Endothelial cell of umbilical vein (primary cell): ENCODE data around the gene NCS1. TPM values are rescaled to one million over a fixed set of nuclear protein-coding genes. Genes with fewer than 3 reads are reported as not detected.

ENCODE experiments used
- BruUV-seq: library from RNA; stranded (reverse); fragments of 400-500 nt; replicated peaks from 2 replicates; lab custom pipeline; 2021; lab: Mats Ljungman, UMichigan
- CTCF ChIA-PET: fragments of 300-600, 350-600 bp; sonication (Branson Sonifier 250); formaldehyde crosslinking; loops from one replicate; lab custom pipeline; 2021; ENCODE audit warnings: antibody characterized with exemption, inconsistent platforms; lab: Charles Lee
- POLR2A ChIA-PET: fragments of 300-600, 350-600 bp; sonication (Branson Sonifier 250); formaldehyde crosslinking; loops from one replicate; lab custom pipeline; 2021; ENCODE audit warnings: antibody characterized with exemption, inconsistent platforms; lab: Charles Lee
- DNase-seq: peaks from one replicate; pipeline ENCODE4 v3.0.0-alpha.2; 2011; ENCODE audit warnings: low read depth, low spot score
- FAIRE-seq: peaks from 2 replicates; lab custom pipeline; 2011; peaks lifted over from hg19 to GRCh38; lab: Jason Lieb, UNC
- H2AFZ ChIP-seq: 2 replicates; pipeline ENCODE4 v1.6.0; 2012; ENCODE audit warnings: low read depth, low read length, control low read depth, inconsistent platforms
- H3K27ac ChIP-seq: 2 replicates; pipeline ENCODE4 v1.5.1; 2011; ENCODE audit warnings: low read depth, mild to moderate bottlenecking, control low read depth, low read length, moderate library complexity; ENCODE audit not compliant: insufficient read depth
- H3K27me3 ChIP-seq, 2 experiments: 2 replicates each; pipeline versions ENCODE4 v1.6.0 to v1.6.1; 2011; ENCODE audit warnings: low read length in 2 of 2, mixed read lengths in 1 of 2; ENCODE audit not compliant: control insufficient read depth in 2 of 2, insufficient read depth in 2 of 2
- H3K36me3 ChIP-seq, 2 experiments: 2 replicates in 1 of 2; 3 replicates in 1 of 2; pipeline ENCODE4 v1.5.1; 2011; ENCODE audit warnings: low read length in 2 of 2, mild to moderate bottlenecking in 1 of 2, moderate library complexity in 1 of 2; ENCODE audit not compliant: control insufficient read depth in 2 of 2, insufficient read depth in 2 of 2; ENCODE audit errors: extremely low read depth in 1 of 2
- H3K4me1 ChIP-seq: 3 replicates; pipeline ENCODE4 v1.5.1; 2011; ENCODE audit warnings: mild to moderate bottlenecking, low read length; ENCODE audit not compliant: control insufficient read depth, insufficient read depth; ENCODE audit errors: extremely low read depth
- H3K4me2 ChIP-seq: 2 replicates; pipeline ENCODE4 v1.6.1; 2011; ENCODE audit warnings: low read length, control low read depth, mixed read lengths; ENCODE audit not compliant: insufficient read depth
- H3K4me3 ChIP-seq, 3 experiments: fragments of 200-600 bp in 1 of 3; sonication (generic), shearing (Covaris generic) in 1 of 3; replicated peaks in 1 of 3; 2 replicates each; pipeline ENCODE4 v1.5.1; 2011 to 2016; ENCODE audit warnings: control low read depth in 3 of 3, low read length in 3 of 3, mild to moderate bottlenecking in 2 of 3, inconsistent platforms in 1 of 3, low read depth in 1 of 3, moderate library complexity in 1 of 3; ENCODE audit not compliant: insufficient read depth in 1 of 3
- H3K79me2 ChIP-seq: 2 replicates; pipeline ENCODE4 v1.6.0; 2012; ENCODE audit warnings: low read length, inconsistent platforms; ENCODE audit not compliant: control insufficient read depth, insufficient read depth
- H3K9ac ChIP-seq: replicated peaks from 2 replicates; pipeline ENCODE3; 2011; ENCODE audit warnings: low read length, control low read depth; ENCODE audit not compliant: insufficient read depth; ENCODE audit errors: extremely low read depth
- H3K9me1 ChIP-seq: replicated peaks from 3 replicates; pipeline ENCODE4 v1.6.0; 2011; ENCODE audit warnings: mild to moderate bottlenecking, low read length; ENCODE audit not compliant: control insufficient read depth, insufficient read depth; ENCODE audit errors: extremely low read depth
- H3K9me3 ChIP-seq: replicated peaks from 2 replicates; pipeline ENCODE4 v1.5.1; 2012; ENCODE audit warnings: low read length, inconsistent platforms; ENCODE audit not compliant: control insufficient read depth, insufficient read depth
- H4K20me1 ChIP-seq: replicated peaks from 2 replicates; pipeline ENCODE3; 2011; ENCODE audit warnings: mild to moderate bottlenecking, low read length; ENCODE audit not compliant: control insufficient read depth, insufficient read depth; ENCODE audit errors: extremely low read depth
- CTCF ChIP-seq, 2 donors: IDR thresholded peaks; 1 replicate in 1 of 2; 2 replicates in 1 of 2; pipeline ENCODE4 v1.5.1; 2011; ENCODE audit warnings: low read length in 2 of 2, mild to moderate bottlenecking in 2 of 2, moderate library complexity in 2 of 2, control low read depth in 1 of 2, inconsistent platforms in 1 of 2, low read depth in 1 of 2; ENCODE audit not compliant: insufficient read depth in 1 of 2; ENCODE audit errors: extremely low read depth in 1 of 2
- EZH2 ChIP-seq: IDR thresholded peaks from 2 replicates; pipeline ENCODE4 v1.6.1; 2012; ENCODE audit warnings: borderline replicate concordance, low read depth, mild to moderate bottlenecking, moderate library complexity, low read length, inconsistent platforms; ENCODE audit not compliant: severe bottlenecking
- FOS ChIP-seq: IDR thresholded peaks from 2 replicates; pipeline ENCODE4 v1.6.1; 2011; ENCODE audit warnings: mild to moderate bottlenecking, low read length, moderate library complexity, borderline replicate concordance; ENCODE audit not compliant: insufficient read depth
- GATA2 ChIP-seq: IDR thresholded peaks from 2 replicates; pipeline ENCODE4 v1.7.0; 2011; ENCODE audit warnings: low read depth, mild to moderate bottlenecking, moderate library complexity, mixed read lengths, low read length; ENCODE audit not compliant: insufficient read length, insufficient read depth
- MYC ChIP-seq: IDR thresholded peaks from one replicate; pipeline ENCODE4 v1.6.1; 2011; ENCODE audit warnings: mild to moderate bottlenecking, low read depth, low read length
- POLR2AphosphoS5 ChIP-seq: IDR thresholded peaks from 2 replicates; pipeline ENCODE4 v1.6.1; 2012; ENCODE audit warnings: low read depth, mild to moderate bottlenecking, control low read depth, low read length, moderate library complexity; ENCODE audit not compliant: insufficient read depth
- dilution Hi-C: fragments of 300-500 bp; cut with MboI; formaldehyde crosslinking; loops from one replicate; pipeline ENCODE4 v1.15.0; 2019; ENCODE audit warnings: low sequenced_read_pairs; ENCODE audit not compliant: extremely low pct_ligation_motif_present
- intact Hi-C: fragments of 100-400 bp; cut with micrococcal nuclease; formaldehyde crosslinking; loops from one replicate; pipeline ENCODE4 v1.10.0; 2022
- polyA plus RNA-seq, 4 experiments: library from polyadenylated mRNA; depleted of rRNA in 3 of 4; stranded (reverse) in 3 of 4; unstranded in 1 of 4; fragments of >200 nt; gene quantifications; 2 replicates each; pipeline versions ENCODE4 v1.2.1 to v1.2.3, GENCODE V29; 2011 to 2012; ENCODE audit warnings: missing spikeins in 1 of 4
- total RNA-seq: library from RNA; stranded (reverse); gene quantifications from 2 replicates; pipeline ENCODE4 v1.2.3, GENCODE V29; 2021
- TF ChIP-seq, protein P1 (sequence below): IDR thresholded peaks from 2 replicates; pipeline ENCODE4 v1.6.1; 2011; ENCODE audit not compliant: insufficient read depth, insufficient read length

NCS1 gene
- total and polyA plus RNA-seq, 2 donors (not counting 3 experiments of a cell fraction or from before 2014, with no cell fraction given), result 53.6 to 77.4 TPM

GRCh38 chr9:130140706-130141105 lies 31.5 kb upstream of the NCS1 start:
- Histone ChIP-seq H4K20me1 (no peaks in the 10 kb centered on the region), H3K9me3 (no peaks in the 10 kb centered on the region), H3K4me1 (peaks cover 18% of the 10 kb centered on the region), H3K9ac (no peak overlapping the region), H3K9me1 (no peaks in the 10 kb centered on the region), H3K27ac (no peak overlapping the region), H3K27me3 (peaks cover 3 to 5% of the 10 kb centered on the region in 2 experiments), H3K79me2 (no peaks in the 10 kb centered on the region), H2AFZ (no peak overlapping the region), H3K4me2 (no peak overlapping the region), H3K4me3 (no peak overlapping the region), H3K36me3 (no peaks in the 10 kb centered on the region)
- BruUV-seq, result no TSS peak
- FAIRE-seq (no peak), DNase-seq (no peak)
- dilution Hi-C loops (no loop called here), intact Hi-C loops (no loop called here)
- ChIA-PET CTCF (no interaction called here), POLR2A (no interaction called here)
- TF ChIP-seq GATA2 (no peak), POLR2AphosphoS5 (no peak), CTCF (IDR thresholded peaks at IDR 0.05; ENCODE audit: extremely low read depth in 1 of 2, insufficient read depth in 1 of 2, low read depth in 1 of 2, low read length in 2 of 2) (no peak), MYC (no peak), EZH2 (no peak), FOS (no peak)
- TF ChIP-seq, protein P1, sequence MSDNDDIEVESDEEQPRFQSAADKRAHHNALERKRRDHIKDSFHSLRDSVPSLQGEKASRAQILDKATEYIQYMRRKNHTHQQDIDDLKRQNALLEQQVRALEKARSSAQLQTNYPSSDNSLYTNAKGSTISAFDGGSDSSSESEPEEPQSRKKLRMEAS, result no peak
